ENCODE data around the gene TAGLN2. TPM values are rescaled to one million over a fixed set of nuclear protein-coding genes. Genes with fewer than 3 reads are reported as not detected.
A peak's percentile ranks its signal among the peaks of the same experiment; 100 is the strongest.

Gene TAGLN2
- total RNA-seq, 4 donors from 2014 or later = 308 to 468 (median 357) TPM

DNA sequence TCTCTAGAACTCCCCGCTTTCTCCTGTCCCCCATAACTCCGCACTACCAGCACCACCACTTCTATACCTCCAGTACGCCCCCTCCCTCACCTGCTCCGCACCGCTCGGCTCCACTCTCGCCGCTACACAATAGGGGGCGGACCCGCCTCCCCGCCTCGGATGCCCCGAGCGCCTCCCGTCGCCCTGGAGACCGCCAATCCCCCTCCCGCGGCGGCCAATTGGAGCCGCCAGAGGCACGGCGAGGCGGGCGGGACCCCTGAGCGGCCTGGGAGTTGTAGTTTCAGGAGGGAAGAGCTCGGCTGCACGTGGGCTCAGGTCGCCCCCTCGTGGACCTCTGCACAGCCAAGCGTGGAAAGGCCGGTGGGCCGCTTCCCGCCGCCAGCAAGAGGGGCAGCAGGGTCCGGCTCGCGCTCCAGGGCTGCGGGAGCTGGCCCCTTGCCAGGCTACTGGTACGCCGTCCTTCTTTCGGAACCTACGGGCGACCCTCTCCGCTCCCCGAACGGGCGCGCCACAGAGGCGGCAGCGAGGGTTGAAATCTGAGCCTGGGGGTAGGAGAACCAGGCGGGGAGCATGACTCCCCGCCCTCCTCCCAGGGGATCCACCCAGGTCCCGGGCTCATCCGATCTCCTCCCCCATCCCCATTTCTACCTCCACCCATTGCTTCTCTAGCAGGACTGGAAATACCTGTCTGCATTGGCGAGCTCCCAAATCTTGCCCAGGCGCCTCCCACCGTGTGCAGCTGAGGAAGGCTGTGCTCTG is 20.4 kb upstream of the TAGLN2 start, which contains the start of gene IGSF9:
TSS of gene IGSF9 (minus strand) at position 131 of the 759 bp plus-strand sequence. CDS start 2,159 bp downstream, outside the sequence.
- Histone ChIP-seq H3K4me1 (peaks cover 13 to 89% (median 32%) of the 10 kb centered on the region in 3 donors), H3K9me3 (no peaks in the 10 kb centered on the region), H3K4me3 (peak within 1 kb of the TSS; percentile 40 to 73 (median 56)), H3K27me3 (peaks cover 0 to 46% (median 0%) of the 10 kb centered on the region in 4 donors), H3K36me3 (no peaks in the 10 kb centered on the region), H3K27ac (peak within 1 kb of the TSS; percentile 76 to 90 (median 82))
- TF ChIP-seq, protein P1, sequence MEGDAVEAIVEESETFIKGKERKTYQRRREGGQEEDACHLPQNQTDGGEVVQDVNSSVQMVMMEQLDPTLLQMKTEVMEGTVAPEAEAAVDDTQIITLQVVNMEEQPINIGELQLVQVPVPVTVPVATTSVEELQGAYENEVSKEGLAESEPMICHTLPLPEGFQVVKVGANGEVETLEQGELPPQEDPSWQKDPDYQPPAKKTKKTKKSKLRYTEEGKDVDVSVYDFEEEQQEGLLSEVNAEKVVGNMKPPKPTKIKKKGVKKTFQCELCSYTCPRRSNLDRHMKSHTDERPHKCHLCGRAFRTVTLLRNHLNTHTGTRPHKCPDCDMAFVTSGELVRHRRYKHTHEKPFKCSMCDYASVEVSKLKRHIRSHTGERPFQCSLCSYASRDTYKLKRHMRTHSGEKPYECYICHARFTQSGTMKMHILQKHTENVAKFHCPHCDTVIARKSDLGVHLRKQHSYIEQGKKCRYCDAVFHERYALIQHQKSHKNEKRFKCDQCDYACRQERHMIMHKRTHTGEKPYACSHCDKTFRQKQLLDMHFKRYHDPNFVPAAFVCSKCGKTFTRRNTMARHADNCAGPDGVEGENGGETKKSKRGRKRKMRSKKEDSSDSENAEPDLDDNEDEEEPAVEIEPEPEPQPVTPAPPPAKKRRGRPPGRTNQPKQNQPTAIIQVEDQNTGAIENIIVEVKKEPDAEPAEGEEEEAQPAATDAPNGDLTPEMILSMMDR (IDR thresholded peaks at IDR 0.05) = peak in 5 of 6 experiments; percentile 16 to 63 (median 40)
- TF ChIP-seq POLR2A (IDR thresholded peaks at IDR 0.05) = peak in 1 of 4 donors; percentile 40
- intact Hi-C loops (cut with DNase I) = no loop called here
- WGBS, 2 donors = 5 to 7% methylated on average over 14 to 17 of the region's 58 CpGs
- DNase-seq = no peak

DNA sequence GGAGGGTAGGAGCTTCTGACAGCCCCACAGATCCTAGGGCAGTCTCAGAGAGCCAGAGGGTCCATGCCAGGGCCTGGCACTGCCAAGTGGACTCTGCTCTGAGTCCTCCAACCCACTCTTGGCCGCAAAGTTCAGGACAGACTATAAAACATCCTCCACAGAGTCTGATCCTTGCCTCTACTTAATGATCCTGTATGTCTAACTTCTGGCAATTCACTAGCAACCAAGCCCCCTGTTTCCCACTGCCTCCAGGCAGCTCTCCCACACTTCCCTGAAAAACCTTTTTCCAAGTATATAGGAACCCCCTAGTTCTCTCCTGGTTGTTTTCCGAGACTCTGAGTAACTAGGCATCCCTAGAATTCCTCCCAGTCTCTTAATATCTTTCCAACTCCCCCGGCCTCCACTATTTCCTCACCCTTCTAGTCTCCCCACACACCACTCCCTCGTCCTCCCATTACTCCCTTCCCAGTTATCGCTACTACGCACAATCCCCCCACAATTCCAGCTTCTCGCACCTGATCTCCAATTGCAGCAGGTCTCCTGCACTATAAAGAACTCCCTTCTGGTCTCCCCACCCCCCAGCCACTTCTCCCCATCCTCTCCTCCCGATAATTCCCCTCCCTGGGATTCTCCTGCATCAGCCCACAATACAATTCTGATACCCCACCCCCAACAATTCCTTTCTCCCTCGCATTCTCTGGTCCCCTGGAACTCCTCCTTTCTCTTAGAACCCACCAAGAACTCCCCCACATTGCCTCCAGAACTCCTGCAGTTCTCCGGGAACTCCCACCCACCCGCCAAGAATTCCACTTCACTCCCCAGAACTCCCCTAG is 19.5 kb upstream of the TAGLN2 start:
- intact Hi-C loops (cut with DNase I) = no loop called here
- peak overlapping the region; percentile 76 to 90 (median 82) for H3K27ac ChIP-seq
- no peaks in the 10 kb centered on the region for H3K36me3 ChIP-seq
- no peak for TF ChIP-seq POLR2A (IDR thresholded peaks at IDR 0.05)
- TF ChIP-seq, protein P1 (IDR thresholded peaks at IDR 0.05) = no peak
- peak overlapping the region; percentile 40 to 73 (median 56) for H3K4me3 ChIP-seq
- WGBS, 2 donors = 18 to 24% methylated on average over 11 of the region's 11 CpGs
- H3K27me3 ChIP-seq = peaks cover 0 to 46% (median 0%) of the 10 kb centered on the region in 4 donors
- no peak for DNase-seq
- H3K4me1 ChIP-seq = peaks cover 21 to 94% (median 35%) of the 10 kb centered on the region in 3 donors
- H3K9me3 ChIP-seq = no peaks in the 10 kb centered on the region

DNA sequence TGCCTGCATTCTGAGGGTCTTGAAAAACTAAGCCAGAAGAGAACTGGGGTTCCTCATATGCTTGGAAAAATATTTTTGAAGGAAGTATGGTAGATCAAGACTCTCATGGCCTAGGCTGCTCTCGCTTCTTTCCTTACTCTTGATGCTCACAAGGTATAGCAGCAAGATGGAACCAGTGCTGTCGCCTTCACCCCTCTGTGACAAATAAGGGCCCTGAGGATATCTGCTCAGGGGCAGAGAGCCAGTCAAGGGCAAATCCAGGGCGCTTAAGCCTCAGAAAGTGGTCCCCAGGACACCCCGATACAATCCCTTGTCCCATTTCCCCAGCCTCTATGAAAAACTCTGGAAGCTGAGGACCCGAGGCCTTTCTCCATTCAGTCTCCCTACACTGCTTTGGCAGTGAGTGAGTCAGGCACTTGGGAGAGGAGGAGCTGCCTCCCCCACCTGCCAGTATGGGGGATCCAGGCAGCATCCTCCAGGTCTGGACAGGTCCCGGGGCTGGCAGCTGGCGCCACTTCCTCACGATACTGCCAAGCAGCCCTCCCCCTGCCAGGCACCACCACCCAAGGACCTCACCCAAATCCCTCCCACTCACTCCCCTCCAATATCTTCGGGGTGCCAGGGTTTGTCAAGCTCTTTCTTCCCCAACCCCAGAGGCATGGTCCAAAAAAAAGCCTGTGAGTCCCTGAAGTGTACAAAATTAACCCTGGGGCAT is 18.8 kb upstream of the TAGLN2 start:
- H3K27ac ChIP-seq = peak overlapping the region; percentile 30 to 90 (median 82)
- 50 to 70% methylated on average over 4 to 7 of the region's 9 CpGs for WGBS, 2 donors
- peak overlapping the region in 3 of 4 donors; percentile 52 to 73 (median 59) for H3K4me3 ChIP-seq
- H3K9me3 ChIP-seq = no peaks in the 10 kb centered on the region
- intact Hi-C loops (cut with DNase I) = no loop called here
- no peak for DNase-seq
- H3K36me3 ChIP-seq = no peaks in the 10 kb centered on the region
- no peak for TF ChIP-seq POLR2A (IDR thresholded peaks at IDR 0.05)
- peaks cover 0 to 46% (median 0%) of the 10 kb centered on the region in 4 donors for H3K27me3 ChIP-seq
- peaks cover 21 to 94% (median 36%) of the 10 kb centered on the region in 3 donors for H3K4me1 ChIP-seq

DNA sequence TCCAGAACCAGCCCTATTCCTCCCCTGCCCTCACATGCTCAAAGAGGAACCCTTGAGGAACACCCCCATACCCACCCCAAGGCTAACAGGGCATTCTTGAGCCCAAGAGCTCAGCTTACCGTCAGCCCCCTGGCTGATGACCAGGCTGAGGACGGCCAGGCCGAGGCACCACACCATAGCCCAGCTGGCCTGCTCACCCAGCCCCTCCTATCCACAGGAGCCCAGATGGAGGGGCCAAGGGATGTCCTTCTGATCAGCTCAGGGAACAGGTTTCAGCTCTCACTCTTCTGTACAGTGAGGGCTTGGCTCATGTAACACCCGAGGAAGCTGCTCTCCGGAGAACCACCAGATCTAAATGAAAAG is 18.0 kb upstream of the TAGLN2 start:
- no peaks in the 10 kb centered on the region for H3K36me3 ChIP-seq
- H3K27ac ChIP-seq = peak overlapping the region in 3 of 4 donors; percentile 81 to 90 (median 84)
- H3K9me3 ChIP-seq = no peaks in the 10 kb centered on the region
- no peak overlapping the region for H3K4me3 ChIP-seq
- H3K27me3 ChIP-seq = peaks cover 0 to 46% (median 0%) of the 10 kb centered on the region in 4 donors
- H3K4me1 ChIP-seq = peaks cover 21 to 94% (median 39%) of the 10 kb centered on the region in 3 donors
- WGBS, 2 donors = 49 to 71% methylated on average over 3 to 4 of the region's 5 CpGs
- TF ChIP-seq, protein P1 (IDR thresholded peaks at IDR 0.05) = no peak
- TF ChIP-seq POLR2A (IDR thresholded peaks at IDR 0.05) = no peak
- no peak for DNase-seq
- intact Hi-C loops (cut with DNase I) = no loop called here

DNA sequence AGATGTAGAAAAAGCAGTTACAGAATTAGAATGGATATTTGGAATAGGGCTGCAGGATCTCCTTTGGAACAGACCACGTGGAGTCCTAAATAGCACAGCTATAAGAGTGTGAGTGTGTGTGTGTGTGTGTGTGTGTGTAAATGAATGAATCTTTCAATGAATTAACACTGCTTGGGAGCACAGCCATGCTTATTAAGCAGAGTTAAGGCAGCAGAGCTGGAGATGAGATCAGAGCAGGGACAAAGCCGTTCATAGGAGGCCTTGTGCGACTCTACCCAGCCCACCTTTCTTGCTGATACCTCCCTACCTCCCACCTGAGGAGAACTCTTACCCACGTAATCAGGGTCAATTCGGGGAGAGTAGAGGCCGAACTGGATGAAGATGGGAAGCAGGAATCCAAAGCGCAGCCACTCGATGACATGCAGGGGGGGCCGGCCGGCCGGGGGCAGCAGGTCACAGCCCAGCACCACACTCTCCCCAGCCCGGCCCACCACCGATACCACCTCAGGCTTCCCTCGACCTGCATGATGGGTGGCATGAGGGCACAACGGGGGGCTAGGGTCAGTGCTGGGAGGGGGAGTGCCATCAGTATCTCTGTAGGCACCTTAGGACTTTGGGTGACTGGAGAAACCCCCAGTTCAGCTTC is 17.4 kb upstream of the TAGLN2 start:
- H3K27me3 ChIP-seq = peaks cover 0 to 46% (median 0%) of the 10 kb centered on the region in 4 donors
- DNase-seq = no peak
- WGBS, 2 donors = 65 to 74% methylated on average over 4 to 13 of the region's 15 CpGs
- H3K9me3 ChIP-seq = no peaks in the 10 kb centered on the region
- peaks cover 21 to 98% (median 42%) of the 10 kb centered on the region in 3 donors for H3K4me1 ChIP-seq
- no peak for TF ChIP-seq POLR2A (IDR thresholded peaks at IDR 0.05)
- TF ChIP-seq, protein P1 (IDR thresholded peaks at IDR 0.05) = no peak
- peak overlapping the region in 2 of 4 donors; percentile 84 to 90 for H3K27ac ChIP-seq
- no peaks in the 10 kb centered on the region for H3K36me3 ChIP-seq
- H3K4me3 ChIP-seq = no peak overlapping the region
- intact Hi-C loops (cut with DNase I) = no loop called here
